ENCODE results near the gene CAPN2.
"Not testable (repeated sequence)": the region's sequence is repeated elsewhere in the genome, so short reads cannot be mapped to it uniquely, and the experiment has no call there.

The CAPN2 gene

GRCh38 chr1:223737342-223737741, 25.0 kb downstream of the CAPN2 start:
- TF ChIP-seq CTCF (IDR thresholded peaks at IDR 0.05; ENCODE audit: low read depth, low read length) = no peak

GRCh38 chr1:223738465-223739365, 26.4 kb downstream of the CAPN2 start:
- TF ChIP-seq CTCF (IDR thresholded peaks at IDR 0.05; ENCODE audit: low read depth, low read length) = no peak
- DNase-seq (ENCODE audit: extremely low read depth, low read depth) = no peak

More at GRCh38 chr1:223737342-223737741, 25.0 kb downstream of the CAPN2 start:
- no peak for DNase-seq (ENCODE audit: extremely low read depth, low read depth)

- no peak for TF ChIP-seq CTCF (IDR thresholded peaks at IDR 0.05; ENCODE audit: low read depth, low read length)
- DNase-seq (ENCODE audit: extremely low read depth, low read depth) = no peak
These were observed 27.2 kb downstream of the CAPN2 start for GRCh38 chr1:223739366-223740037.

- not testable (repeated sequence) for DNase-seq (ENCODE audit: extremely low read depth, low read depth)
These were observed 27.8 kb downstream of the CAPN2 start for GRCh38 chr1:223740038-223740736.

- TF ChIP-seq CTCF (IDR thresholded peaks at IDR 0.05; ENCODE audit: low read depth, low read length) = no peak
These were observed 29.5 kb downstream of the CAPN2 start for GRCh38 chr1:223741861-223742260.

GRCh38 chr1:223742856-223743517, 30.6 kb downstream of the CAPN2 start:
- no peak for TF ChIP-seq CTCF (IDR thresholded peaks at IDR 0.05; ENCODE audit: low read depth, low read length)
- no peak for DNase-seq (ENCODE audit: extremely low read depth, low read depth)

More at GRCh38 chr1:223741861-223742260, 29.5 kb downstream of the CAPN2 start:
- no peak for DNase-seq (ENCODE audit: extremely low read depth, low read depth)

GRCh38 chr1:223745731-223746130, 33.4 kb downstream of the CAPN2 start:
- no peak for DNase-seq (ENCODE audit: extremely low read depth, low read depth)
- no peak for TF ChIP-seq CTCF (IDR thresholded peaks at IDR 0.05; ENCODE audit: low read depth, low read length)

Measured in AG09319 (cell line).